HepG2 (cell line): ENCODE measurements around the gene DMXL2. TPM values are rescaled to one million over a fixed set of nuclear protein-coding genes. Genes with fewer than 3 reads are reported as not detected.

ENCODE experiments used
- ATAC-seq: fragments of 200-7000 bp; cut with Tn5 transposase; 3 replicates; pipeline ENCODE4 v1.9.1; 2020; ENCODE audit warnings: mild to moderate bottlenecking, moderate library complexity
- BruUV-seq: library from RNA; stranded (reverse); fragments of 400-500 nt; replicated peaks from 2 replicates; lab custom pipeline; 2021; lab: Mats Ljungman, UMichigan
- CTCF ChIA-PET: fragments of 300-600 bp; formaldehyde crosslinking; extraction: SDS; loops from one replicate; lab custom pipeline; 2021; ENCODE audit warnings: low total read pairs, inconsistent platforms, low intra/inter-chr PET ratio; lab: Yijun Ruan, JAX
- POLR2A ChIA-PET: fragments of 350-600 bp; sonication (Branson Sonifier 250); formaldehyde crosslinking; loops from one replicate; lab custom pipeline; 2020; ENCODE audit warnings: antibody characterized with exemption, inconsistent platforms; lab: Yijun Ruan, JAX
- DNase-seq: peaks from one replicate; pipeline ENCODE4 v3.0.0-alpha.2; 2015; ENCODE audit warnings: low spot score
- FAIRE-seq: peaks from 3 replicates; lab custom pipeline; 2011; peaks lifted over from hg19 to GRCh38; lab: Jason Lieb, UNC
- H2AFZ ChIP-seq: one replicate; pipeline ENCODE4 v1.6.1; 2011; ENCODE audit warnings: low read length, inconsistent platforms
- H3K27ac ChIP-seq: fragments of 300-600 bp; 3 replicates; pipeline ENCODE4 v1.8.0; 2011; ENCODE audit warnings: mixed run types, mild to moderate bottlenecking, mixed read lengths, low read length, inconsistent platforms; ENCODE audit not compliant: insufficient read depth; ENCODE audit errors: extremely low read length
- H3K27me3 ChIP-seq, 2 experiments: fragments of 200-600 bp in 1 of 2; 2 replicates in 1 of 2; 3 replicates in 1 of 2; pipeline versions ENCODE4 v1.6.0 to v1.8.0; 2011; ENCODE audit warnings: low read length in 2 of 2, mild to moderate bottlenecking in 2 of 2, moderate library complexity in 2 of 2, inconsistent platforms in 1 of 2; ENCODE audit not compliant: insufficient read depth in 2 of 2, control insufficient read depth in 1 of 2
- H3K36me3 ChIP-seq, 2 experiments: fragments of 200-600 bp in 1 of 2; replicated peaks in 1 of 2; 2 replicates in 1 of 2; 3 replicates in 1 of 2; pipeline versions ENCODE4 v1.5.1 to v1.8.0; 2011; ENCODE audit warnings: low read length in 2 of 2, inconsistent platforms in 1 of 2; ENCODE audit not compliant: insufficient read depth in 2 of 2, control insufficient read depth in 1 of 2
- H3K4me1 ChIP-seq: 2 replicates; pipeline ENCODE4 v1.5.1; 2012; ENCODE audit warnings: low read length, inconsistent platforms; ENCODE audit not compliant: insufficient read depth
- H3K4me2 ChIP-seq: 2 replicates; pipeline ENCODE4 v1.6.0; 2011; ENCODE audit warnings: low read depth, low read length, inconsistent platforms
- H3K4me3 ChIP-seq, 3 experiments: fragments of 200-600 bp in 1 of 3; sonication (generic), shearing (Covaris generic) in 1 of 3; replicated peaks in 1 of 3; 2 replicates each; pipeline ENCODE4 v1.5.1; 2011 to 2016; ENCODE audit warnings: low read length in 3 of 3, inconsistent platforms in 2 of 3, low read depth in 2 of 3, mild to moderate bottlenecking in 2 of 3, control low read depth in 1 of 3, mixed read lengths in 1 of 3; ENCODE audit not compliant: insufficient read depth in 1 of 3
- H3K79me2 ChIP-seq: one replicate; pipeline ENCODE4 v1.6.1; 2011; ENCODE audit warnings: low read length, inconsistent platforms; ENCODE audit not compliant: insufficient read depth
- H3K9ac ChIP-seq: 2 replicates; pipeline ENCODE4 v1.6.0; 2011; ENCODE audit warnings: mild to moderate bottlenecking, low read depth, low read length, inconsistent platforms; ENCODE audit not compliant: insufficient read depth
- H3K9me3 ChIP-seq: 2 replicates; pipeline ENCODE4 v1.5.1; 2012; ENCODE audit warnings: mild to moderate bottlenecking, low read length
- H4K20me1 ChIP-seq: 2 replicates; pipeline ENCODE4 v1.6.0; 2011; ENCODE audit warnings: inconsistent platforms, mild to moderate bottlenecking, low read length, moderate library complexity; ENCODE audit not compliant: insufficient read depth
- CENPBD1 ChIP-seq: sonication (generic); formaldehyde crosslinking; IDR thresholded peaks from 2 replicates; pipeline ENCODE4 v1.8.0; 2022; ENCODE audit warnings: missing genetic modification reagents, low read depth, mild to moderate bottlenecking, borderline replicate concordance
- FOXK2 ChIP-seq: fragments of 450-650 bp; IDR thresholded peaks from 2 replicates; pipeline ENCODE4 v1.6.1; 2016
- HOXA5 ChIP-seq: sonication (generic); formaldehyde crosslinking; IDR thresholded peaks from 2 replicates; pipeline ENCODE4 v1.4.0; 2020; ENCODE audit warnings: missing genetic modification reagents
- KDM5A ChIP-seq: fragments of 200-600 bp; sonication (generic); IDR thresholded peaks from 2 replicates; pipeline ENCODE4 v1.7.0; 2018; ENCODE audit warnings: antibody characterized with exemption, mild to moderate bottlenecking, low read length, borderline replicate concordance
- MAFF ChIP-seq: IDR thresholded peaks from 2 replicates; pipeline ENCODE4 v1.6.1; 2011; ENCODE audit warnings: low read depth, low read length, improper control_type of control experiment
- MAFK ChIP-seq, 2 experiments: IDR thresholded peaks in 1 of 2; conservative IDR thresholded peaks in 1 of 2; 2 replicates each; pipeline ENCODE4 v1.6.1; 2011; ENCODE audit warnings: improper control_type of control experiment in 2 of 2, low read length in 2 of 2
- POGZ ChIP-seq: sonication (generic); formaldehyde crosslinking; IDR thresholded peaks from 2 replicates; pipeline ENCODE4 v1.4.0; 2020; ENCODE audit warnings: mild to moderate bottlenecking, missing genetic modification reagents
- SMARCE1 ChIP-seq: fragments of 450-650 bp; IDR thresholded peaks from 2 replicates; pipeline ENCODE4 v1.6.1; 2017; ENCODE audit warnings: borderline replicate concordance
- WIZ ChIP-seq: sonication (generic); formaldehyde crosslinking; IDR thresholded peaks from 2 replicates; pipeline ENCODE4 v1.5.1; 2020; ENCODE audit warnings: mild to moderate bottlenecking, missing genetic modification reagents
- ZNF136 ChIP-seq: sonication (generic); formaldehyde crosslinking; IDR thresholded peaks from 2 replicates; pipeline ENCODE4 v1.8.1; 2022; ENCODE audit warnings: low read depth, mild to moderate bottlenecking, moderate library complexity, missing genetic modification reagents
- ZNF20 ChIP-seq: sonication (generic); formaldehyde crosslinking; IDR thresholded peaks from 2 replicates; pipeline ENCODE4 v1.4.0; 2020; ENCODE audit warnings: mild to moderate bottlenecking, moderate library complexity, missing genetic modification reagents
- ZNF607 ChIP-seq: sonication (generic); formaldehyde crosslinking; IDR thresholded peaks from 2 replicates; pipeline ENCODE4 v1.5.1; 2020; ENCODE audit warnings: missing genetic modification reagents, mild to moderate bottlenecking, borderline replicate concordance
- ZNF619 ChIP-seq: sonication (generic); formaldehyde crosslinking; IDR thresholded peaks from 2 replicates; pipeline ENCODE4 v1.4.0; 2020; ENCODE audit warnings: mild to moderate bottlenecking, missing genetic modification reagents
- ZSCAN25 ChIP-seq: sonication (generic); formaldehyde crosslinking; IDR thresholded peaks from 2 replicates; pipeline ENCODE4 v1.8.0; 2022; ENCODE audit warnings: mild to moderate bottlenecking, missing genetic modification reagents
- WGBS: methylation state at CpG from one replicate; pipeline ENCODE4 v1.1.6; 2017; ENCODE audit warnings: low lambda C conversion rate; 5-methylcytosine and 5-hydroxymethylcytosine counted together
- in situ Hi-C: cut with HindIII; loops from 2 replicates; pipeline ENCODE4 v1.10.0; 2017; ENCODE audit warnings: low pct_unique_long_range_greater_than_20kb; ENCODE audit not compliant: extremely low pct_ligation_motif_present
- intact Hi-C: fragments of 100-400 bp; cut with micrococcal nuclease; formaldehyde crosslinking; loops from one replicate; pipeline ENCODE4 v1.10.0; 2022; ENCODE audit not compliant: unreplicated experiment
- polyA plus RNA-seq, 8 experiments: library from polyadenylated mRNA; depleted of rRNA in 3 of 8; stranded (reverse) in 7 of 8; unstranded in 1 of 8; fragments of >200 nt; fragmentation: Illumina TruSeq in 4 of 8; extraction: Trizol in 4 of 8; gene quantifications; 2 replicates each; pipeline versions ENCODE4 v1.2.1 to v1.2.3, GENCODE V29; 2011 to 2016; ENCODE audit warnings: low read depth in 4 of 8, missing spikeins in 1 of 8, mixed read lengths in 1 of 8; ENCODE audit not compliant: insufficient read depth in 1 of 8
- total RNA-seq, 5 experiments: library from RNA; depleted of rRNA; stranded (reverse); fragments of >200 nt; fragmentation: Illumina TruSeq; extraction: Trizol; gene quantifications; 2 replicates each; pipeline ENCODE4 v1.2.3, GENCODE V29; 2016; ENCODE audit warnings: low read depth in 1 of 5

The DMXL2 gene
- total and polyA plus RNA-seq, 2 of the 13 experiments (the other 11 are each of a cell fraction or from before 2014, with no cell fraction given): 11.6 to 15.3 TPM

GRCh38 chr15:51494411-51495314, 127.9 kb downstream of the DMXL2 start:
- no peak overlapping the region for H2AFZ ChIP-seq
- H3K9me3 ChIP-seq: no peaks in the 10 kb centered on the region
- ChIA-PET POLR2A (no interaction called here), CTCF (no interaction called here)
- TF ChIP-seq FOXK2 (no peak), ZNF136 (no peak), SMARCE1 (no peak), MAFF (no peak), ZSCAN25 (no peak), POGZ (no peak), KDM5A (no peak), ZNF619 (no peak), ZNF607 (CRISPR knock-in tag) (no peak), ZNF20 (CRISPR knock-in tag) (no peak), HOXA5 (CRISPR knock-in tag) (0 out of 2 replicates have a peak, but pooled peaks have one; percentile 29), CENPBD1 (CRISPR knock-in tag) (no peak), WIZ (CRISPR knock-in tag) (no peak), MAFK (conservative IDR thresholded peaks at IDR 0.05 in 1 of 2, IDR thresholded peaks at IDR 0.05 in 1 of 2; ENCODE audit: low read length in 2 of 2) (0 out of 4 replicates have a peak, but pooled peaks of 1 of the 2 experiments have one; percentile 14)
- H3K27ac ChIP-seq: peak overlapping the region; percentile 59
- WGBS: 85% methylated on average over 9 of the region's 9 CpGs
- DNase-seq: no peak
- no peak overlapping the region for H3K9ac ChIP-seq
- FAIRE-seq: no peak
- H3K4me2 ChIP-seq: peak overlapping the region; percentile 38; the same call in 1 of the 2 replicates
- no peaks in the 10 kb centered on the region; a peak in 1 of 5 replicates for H3K36me3 ChIP-seq
- H3K27me3 ChIP-seq: no peaks in the 10 kb centered on the region
- no peak; the same call in 2 of the 3 replicates for ATAC-seq
- no peaks in the 10 kb centered on the region for H3K79me2 ChIP-seq
- no peak overlapping the region; a peak in 1 of 6 replicates for H3K4me3 ChIP-seq
- peaks cover 21% of the 10 kb centered on the region for H3K4me1 ChIP-seq
- in situ Hi-C loops: no loop called here
- intact Hi-C loops: loop anchor here (5.0 kb wide), 1 partner anchor 112 kb away; no protein-coding TSS in a partner anchor
- no peaks in the 10 kb centered on the region for H4K20me1 ChIP-seq
- BruUV-seq: no TSS peak
